H1 (cell line): ENCODE measurements around the gene NUDT3. TPM values are rescaled to one million over a fixed set of nuclear protein-coding genes. Genes with fewer than 3 reads are reported as not detected.

Experiments
- CTCF ChIA-PET: fragments of 300-600 bp; sonication (Branson Sonifier 250); formaldehyde crosslinking; loops from one replicate; lab custom pipeline; 2021; ENCODE audit not compliant: partially characterized antibody; lab: Charles Lee
- POLR2A ChIA-PET: fragments of 300-600 bp; sonication (Branson Sonifier 250); formaldehyde crosslinking; loops from one replicate; lab custom pipeline; 2021; ENCODE audit warnings: inconsistent platforms; ENCODE audit not compliant: partially characterized antibody; lab: Charles Lee
- DNase-seq, 2 experiments: peaks; one replicate each; pipeline versions ENCODE4 v3.0.0 to v3.0.0-alpha.2; 2010 to 2022; ENCODE audit warnings: low spot score in 2 of 2, low read depth in 1 of 2, mixed read lengths in 1 of 2
- FAIRE-seq: peaks from 2 replicates; lab custom pipeline; 2011; peaks lifted over from hg19 to GRCh38; lab: Jason Lieb, UNC
- H2AFZ ChIP-seq: 2 replicates; pipeline ENCODE4 v1.8.1; 2012; ENCODE audit warnings: low read length, inconsistent platforms
- H2AK5ac ChIP-seq: 2 replicates; pipeline ENCODE4 v1.6.1; 2013; ENCODE audit warnings: low read depth, low read length
- H2BK120ac ChIP-seq: replicated peaks from 2 replicates; pipeline ENCODE3; 2013; ENCODE audit warnings: low read depth, low read length, inconsistent platforms
- H2BK12ac ChIP-seq: 2 replicates; pipeline ENCODE4 v1.6.1; 2013; ENCODE audit warnings: low read depth, low read length
- H2BK15ac ChIP-seq: 2 replicates; pipeline ENCODE4 v1.6.1; 2013; ENCODE audit warnings: low read length
- H2BK20ac ChIP-seq: 2 replicates; pipeline ENCODE4 v1.6.1; 2013; ENCODE audit warnings: low read length
- H2BK5ac ChIP-seq: 2 replicates; pipeline ENCODE4 v1.6.1; 2013; ENCODE audit warnings: low read depth, low read length
- H3K14ac ChIP-seq: 2 replicates; pipeline ENCODE4 v1.6.1; 2013; ENCODE audit warnings: inconsistent platforms; ENCODE audit not compliant: insufficient read length
- H3K18ac ChIP-seq: 2 replicates; pipeline ENCODE4 v1.6.1; 2013; ENCODE audit warnings: low read length; ENCODE audit errors: extremely low read depth
- H3K23ac ChIP-seq: 2 replicates; pipeline ENCODE4 v1.6.1; 2013; ENCODE audit warnings: inconsistent platforms; ENCODE audit not compliant: insufficient read length
- H3K23me2 ChIP-seq: 2 replicates; pipeline ENCODE4 v1.6.1; 2013; ENCODE audit warnings: low read depth, low read length
- H3K27ac ChIP-seq: 2 replicates; pipeline ENCODE4 v1.6.1; 2011; ENCODE audit warnings: low read depth, low read length, inconsistent platforms
- H3K27me3 ChIP-seq, 4 experiments: replicated peaks in 1 of 4; 1 replicate in 1 of 4; 2 replicates in 3 of 4; pipeline versions ENCODE4 v1.6.1 to v1.8.1; 2011 to 2013; ENCODE audit warnings: low read length in 3 of 4, mild to moderate bottlenecking in 3 of 4, inconsistent platforms in 2 of 4, mixed read lengths in 2 of 4, moderate library complexity in 1 of 4; ENCODE audit not compliant: control insufficient read depth in 3 of 4, insufficient read depth in 3 of 4; ENCODE audit errors: extremely low read depth in 1 of 4
- H3K36me3 ChIP-seq, 4 experiments: 2 replicates each; pipeline versions ENCODE4 v1.6.1 to v1.8.1; 2011 to 2013; ENCODE audit warnings: mild to moderate bottlenecking in 4 of 4, low read length in 3 of 4, moderate library complexity in 2 of 4, control low read depth in 1 of 4, inconsistent platforms in 1 of 4; ENCODE audit not compliant: insufficient read depth in 4 of 4, control insufficient read depth in 2 of 4
- H3K4ac ChIP-seq: replicated peaks from 2 replicates; pipeline ENCODE3; 2013; ENCODE audit warnings: low read length, low read depth, mixed read lengths, inconsistent platforms; ENCODE audit not compliant: insufficient read length
- H3K4me1 ChIP-seq, 4 experiments: replicated peaks in 1 of 4; 1 replicate in 1 of 4; 2 replicates in 3 of 4; pipeline versions ENCODE4 v1.6.1 to v1.8.1; 2011 to 2013; ENCODE audit warnings: low read length in 3 of 4, inconsistent platforms in 2 of 4, mixed read lengths in 1 of 4; ENCODE audit not compliant: insufficient read depth in 4 of 4, control insufficient read depth in 3 of 4
- H3K4me2 ChIP-seq, 2 experiments: 2 replicates each; pipeline versions ENCODE4 v1.6.1 to v1.8.1; 2011 to 2013; ENCODE audit warnings: low read depth in 2 of 2, low read length in 2 of 2, control low read depth in 1 of 2, inconsistent platforms in 1 of 2, mild to moderate bottlenecking in 1 of 2; ENCODE audit not compliant: insufficient read depth in 1 of 2
- H3K4me3 ChIP-seq, 4 experiments: fragments of 200-600, 300-600 bp in 1 of 4; sonication (generic), shearing (Covaris generic), sonication (Bioruptor Twin) in 1 of 4; 2 replicates each; pipeline versions ENCODE4 v1.5.1 to v1.8.1; 2011 to 2016; ENCODE audit warnings: low read length in 4 of 4, low read depth in 3 of 4, control low read depth in 2 of 4, inconsistent platforms in 2 of 4, mild to moderate bottlenecking in 2 of 4, mixed read lengths in 1 of 4, moderate library complexity in 1 of 4; ENCODE audit not compliant: insufficient read depth in 2 of 4; ENCODE audit errors: extremely low read depth in 1 of 4
- H3K56ac ChIP-seq: replicated peaks from 2 replicates; pipeline ENCODE3; 2013; ENCODE audit warnings: low read depth, mild to moderate bottlenecking, mixed read lengths, low read length, inconsistent platforms; ENCODE audit not compliant: insufficient read length
- H3K79me1 ChIP-seq: 2 replicates; pipeline ENCODE4 v1.6.1; 2013; ENCODE audit warnings: low read depth, low read length, control low read depth
- H3K79me2 ChIP-seq, 2 experiments: 2 replicates each; pipeline versions ENCODE4 v1.6.1 to v1.8.1; 2012 to 2013; ENCODE audit warnings: low read length in 2 of 2, mild to moderate bottlenecking in 2 of 2, inconsistent platforms in 1 of 2; ENCODE audit not compliant: insufficient read depth in 2 of 2, control insufficient read depth in 1 of 2
- H3K9ac ChIP-seq, 4 experiments: replicated peaks in 1 of 4; 1 replicate in 1 of 4; 2 replicates in 3 of 4; pipeline versions ENCODE4 v1.6.1 to v1.8.1; 2011 to 2013; ENCODE audit warnings: low read depth in 3 of 4, low read length in 3 of 4, control low read depth in 2 of 4, mild to moderate bottlenecking in 2 of 4, moderate library complexity in 2 of 4, inconsistent platforms in 1 of 4; ENCODE audit errors: extremely low read depth in 1 of 4
- H3K9me3 ChIP-seq, 2 experiments: 2 replicates each; pipeline versions ENCODE4 v1.6.1 to v1.8.1; 2012 to 2013; ENCODE audit warnings: mild to moderate bottlenecking in 2 of 2, moderate library complexity in 2 of 2, control low read depth in 1 of 2, inconsistent platforms in 1 of 2, low read depth in 1 of 2, low read length in 1 of 2, mixed read lengths in 1 of 2; ENCODE audit not compliant: insufficient read depth in 2 of 2
- H4K20me1 ChIP-seq, 2 experiments: replicated peaks in 1 of 2; 2 replicates each; pipeline versions ENCODE3 to v1.8.1; 2011 to 2013; ENCODE audit warnings: inconsistent platforms in 2 of 2, low read length in 2 of 2, mild to moderate bottlenecking in 1 of 2; ENCODE audit not compliant: insufficient read depth in 2 of 2, control insufficient read depth in 1 of 2
- H4K5ac ChIP-seq: 2 replicates; pipeline ENCODE4 v1.6.1; 2013; ENCODE audit warnings: low read length, low read depth, mixed read lengths, inconsistent platforms; ENCODE audit not compliant: insufficient read length
- H4K8ac ChIP-seq: 2 replicates; pipeline ENCODE4 v1.8.0; 2013; ENCODE audit warnings: mild to moderate bottlenecking, moderate library complexity, low read length, inconsistent platforms; ENCODE audit not compliant: insufficient read depth; ENCODE audit errors: extremely low read depth
- H4K91ac ChIP-seq: replicated peaks from 2 replicates; pipeline ENCODE3; 2013; ENCODE audit warnings: low read length, mixed read lengths, inconsistent platforms; ENCODE audit not compliant: insufficient read length
- ATF3 ChIP-seq: IDR thresholded peaks from 2 replicates; pipeline ENCODE4 v1.6.1; 2011; ENCODE audit warnings: low read depth, mild to moderate bottlenecking, low read length; ENCODE audit not compliant: insufficient read depth
- BACH1 ChIP-seq: IDR thresholded peaks from 2 replicates; pipeline ENCODE4 v1.6.1; 2012; ENCODE audit warnings: low read length, improper control_type of control experiment
- CTCF ChIP-seq, 3 experiments: IDR thresholded peaks; 1 replicate in 2 of 3; 2 replicates in 1 of 3; pipeline versions ENCODE4 v1.5.1 to v1.6.1; 2011; ENCODE audit warnings: low read length in 3 of 3, mild to moderate bottlenecking in 3 of 3, inconsistent platforms in 2 of 3, low read depth in 1 of 3, moderate library complexity in 1 of 3; ENCODE audit not compliant: insufficient read depth in 1 of 3; ENCODE audit errors: control extremely low read depth in 1 of 3
- KDM4A ChIP-seq: IDR thresholded peaks from one replicate; pipeline ENCODE4 v1.7.1; 2012; ENCODE audit warnings: low read depth, mild to moderate bottlenecking, moderate library complexity, low read length, inconsistent platforms; ENCODE audit not compliant: severe bottlenecking
- NANOG ChIP-seq: IDR thresholded peaks from 2 replicates; pipeline ENCODE4 v1.6.1; 2011; ENCODE audit warnings: low read length, low read depth, mild to moderate bottlenecking, inconsistent platforms; ENCODE audit not compliant: insufficient read depth, poor library complexity, severe bottlenecking
- RBBP5 ChIP-seq: IDR thresholded peaks from 2 replicates; pipeline ENCODE4 v1.7.1; 2012; ENCODE audit warnings: low read depth, mild to moderate bottlenecking, inconsistent platforms, low read length, moderate library complexity, borderline replicate concordance
- SIX5 ChIP-seq: IDR thresholded peaks from 2 replicates; pipeline ENCODE4 v1.6.1; 2011; ENCODE audit warnings: mild to moderate bottlenecking, low read depth, low read length
- TAF7 ChIP-seq: optimal IDR thresholded peaks from 2 replicates; pipeline ENCODE3; 2011; ENCODE audit warnings: low read depth, mild to moderate bottlenecking, inconsistent platforms, low read length, moderate library complexity, borderline replicate concordance
- TBP ChIP-seq: IDR thresholded peaks from 2 replicates; pipeline ENCODE4 v1.6.1; 2011; ENCODE audit warnings: low read depth, low read length, improper control_type of control experiment
- USF2 ChIP-seq: IDR thresholded peaks from 2 replicates; pipeline ENCODE4 v1.6.1; 2011; ENCODE audit warnings: low read length, improper control_type of control experiment
- WGBS, 2 experiments: shearing (Covaris generic) in 1 of 2; methylation state at CpG; one replicate each; pipeline versions ENCODE4 v1.1.6 to v1.1.7; 2013 to 2015; ENCODE audit warnings: low lambda C conversion rate in 2 of 2, mixed read lengths in 2 of 2, inconsistent platforms in 1 of 2, low coverage in 1 of 2, missing lambda C conversion rate in 1 of 2; ENCODE audit not compliant: insufficient replicate concordance in 2 of 2, insufficient coverage in 1 of 2, insufficient read length in 1 of 2; ENCODE audit errors: extremely low coverage in 1 of 2, missing lambda C conversion rate in 1 of 2; 5-methylcytosine and 5-hydroxymethylcytosine counted together
- polyA plus RNA-seq, 7 experiments: library from polyadenylated mRNA; depleted of rRNA in 3 of 7; stranded (reverse) in 5 of 7; unstranded in 2 of 7; fragments of >200 nt in 5 of 7; fragments of 200-250 nt in 2 of 7; gene quantifications; 1 replicate in 5 of 7; 2 replicates in 1 of 7; 4 replicates in 1 of 7; pipeline versions ENCODE4 v1.2.1 to v1.2.3, GENCODE V29; 2011 to 2013; ENCODE audit warnings: missing spikeins in 2 of 7, mixed read lengths in 2 of 7
- total RNA-seq: library from RNA; stranded (reverse); fragmentation: NEBNext Ultra II Directional; extraction: Animal tissue kit (Norgen Biotek cat#: 25700); gene quantifications from 2 replicates; pipeline ENCODE4 v1.2.1, GENCODE V29; 2021

Gene NUDT3
- total and polyA plus RNA-seq, 2 of the 8 experiments (the other 6 are each of a cell fraction or from before 2014, with no cell fraction given): 14.1 to 36.9 TPM

- H2BK12ac ChIP-seq: no peak overlapping the region
- H3K27me3 ChIP-seq: no peaks in the 10 kb centered on the region
- no peak overlapping the region for H3K4me2 ChIP-seq
- no peak overlapping the region for H4K5ac ChIP-seq
- H2BK15ac ChIP-seq: no peak overlapping the region
- no peaks in the 10 kb centered on the region for H4K20me1 ChIP-seq
- POLR2A ChIA-PET: interaction anchor here (0.6 to 2.0 kb wide), 6 partner anchors 9 to 148 kb away, joined by 3 to 6 read pairs (median 3); partner anchors contain the start of genes HMGA1 and RPS10
- no peak overlapping the region for H3K56ac ChIP-seq
- no peak overlapping the region for H3K23ac ChIP-seq
- FAIRE-seq: no peak
- H3K4me1 ChIP-seq: no peaks in the 10 kb centered on the region
- H3K9me3 ChIP-seq: no peaks in the 10 kb centered on the region
- no peak overlapping the region for H2BK120ac ChIP-seq
- H2BK5ac ChIP-seq: no peak overlapping the region
- 95% methylated on average over 4 of the region's 4 CpGs; no CpG with 5 or more reads in 1 of the 2 experiments for WGBS, 2 experiments
- no peak overlapping the region for H2AK5ac ChIP-seq
- no peak overlapping the region for H3K4ac ChIP-seq
- DNase-seq: no peak
- H2AFZ ChIP-seq: no peak overlapping the region
- no peak overlapping the region for H3K18ac ChIP-seq
- H3K4me3 ChIP-seq: no peak overlapping the region
- no peak overlapping the region for H2BK20ac ChIP-seq
- no peaks in the 10 kb centered on the region for H3K36me3 ChIP-seq
- no peak overlapping the region for H4K8ac ChIP-seq
- no peak overlapping the region for H3K14ac ChIP-seq
- no peak overlapping the region for H4K91ac ChIP-seq
- H3K27ac ChIP-seq: no peak overlapping the region
- no peak overlapping the region for H3K9ac ChIP-seq
- no peaks in the 10 kb centered on the region for H3K79me2 ChIP-seq
- H3K23me2 ChIP-seq: no peaks in the 10 kb centered on the region
- H3K79me1 ChIP-seq: no peaks in the 10 kb centered on the region
- CTCF ChIA-PET: interaction anchor here (0.8 to 2.9 kb wide), 2 partner anchors 82 to 281 kb away, joined by 3 to 7 read pairs; no protein-coding TSS in a partner anchor
- no peak for TF ChIP-seq BACH1
- TF ChIP-seq CTCF (IDR thresholded peaks at IDR 0.05; ENCODE audit: control extremely low read depth in 1 of 3, insufficient read depth in 1 of 3, low read depth in 1 of 3, low read length in 3 of 3): no peak
- TF ChIP-seq TBP: no peak
- TF ChIP-seq ATF3: no peak
- no peak for TF ChIP-seq RBBP5
- no peak for TF ChIP-seq KDM4A
- TF ChIP-seq USF2: no peak
- no peak for TF ChIP-seq TAF7
- TF ChIP-seq SIX5: no peak
- TF ChIP-seq NANOG: no peak
Measured at GRCh38 chr6:34277763-34278112, 114.7 kb downstream of the NUDT3 start.
